ENCODE results near the gene LAMA3.

DNA sequence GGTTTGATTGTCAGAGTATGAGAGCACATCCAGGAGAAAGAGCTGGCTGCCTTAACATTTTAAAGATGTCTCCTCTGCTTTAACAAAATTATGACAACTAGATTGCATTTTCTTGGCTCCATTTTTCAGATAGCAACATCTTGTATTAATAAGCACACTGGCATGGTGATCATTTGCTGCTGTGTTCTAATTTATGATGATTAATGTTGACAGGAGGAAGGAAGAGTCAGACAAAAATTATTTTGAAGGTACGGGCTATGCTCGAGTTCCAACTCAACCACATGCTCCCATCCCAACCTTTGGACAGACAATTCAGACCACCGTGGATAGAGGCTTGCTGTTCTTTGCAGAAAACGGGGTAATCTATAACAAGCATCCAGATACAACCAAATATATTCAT lies 227.1 kb downstream of the LAMA3 start:
- TF ChIP-seq, protein P1, sequence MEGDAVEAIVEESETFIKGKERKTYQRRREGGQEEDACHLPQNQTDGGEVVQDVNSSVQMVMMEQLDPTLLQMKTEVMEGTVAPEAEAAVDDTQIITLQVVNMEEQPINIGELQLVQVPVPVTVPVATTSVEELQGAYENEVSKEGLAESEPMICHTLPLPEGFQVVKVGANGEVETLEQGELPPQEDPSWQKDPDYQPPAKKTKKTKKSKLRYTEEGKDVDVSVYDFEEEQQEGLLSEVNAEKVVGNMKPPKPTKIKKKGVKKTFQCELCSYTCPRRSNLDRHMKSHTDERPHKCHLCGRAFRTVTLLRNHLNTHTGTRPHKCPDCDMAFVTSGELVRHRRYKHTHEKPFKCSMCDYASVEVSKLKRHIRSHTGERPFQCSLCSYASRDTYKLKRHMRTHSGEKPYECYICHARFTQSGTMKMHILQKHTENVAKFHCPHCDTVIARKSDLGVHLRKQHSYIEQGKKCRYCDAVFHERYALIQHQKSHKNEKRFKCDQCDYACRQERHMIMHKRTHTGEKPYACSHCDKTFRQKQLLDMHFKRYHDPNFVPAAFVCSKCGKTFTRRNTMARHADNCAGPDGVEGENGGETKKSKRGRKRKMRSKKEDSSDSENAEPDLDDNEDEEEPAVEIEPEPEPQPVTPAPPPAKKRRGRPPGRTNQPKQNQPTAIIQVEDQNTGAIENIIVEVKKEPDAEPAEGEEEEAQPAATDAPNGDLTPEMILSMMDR (IDR thresholded peaks at IDR 0.05), result no peak
- TF ChIP-seq EZH2 (IDR thresholded peaks at IDR 0.05), result no peak

All from neural progenitor cell (in vitro differentiated cells).